GM18907 (cell line): ENCODE measurements around the gene BEAN1.
A peak's percentile ranks its signal among the peaks of the same experiment; 100 is the strongest.
"Not testable (repeated sequence)": the region's sequence is repeated elsewhere in the genome, so short reads cannot be mapped to it uniquely, and the experiment has no call there.

Experiments
- ATAC-seq: cut with Tn5 transposase; IDR thresholded peaks from one replicate; pipeline ENCODE4 v1.9.1; 2021; ENCODE audit warnings: mild to moderate bottlenecking, moderate library complexity; ENCODE audit not compliant: unreplicated experiment

BEAN1 gene

DNA sequence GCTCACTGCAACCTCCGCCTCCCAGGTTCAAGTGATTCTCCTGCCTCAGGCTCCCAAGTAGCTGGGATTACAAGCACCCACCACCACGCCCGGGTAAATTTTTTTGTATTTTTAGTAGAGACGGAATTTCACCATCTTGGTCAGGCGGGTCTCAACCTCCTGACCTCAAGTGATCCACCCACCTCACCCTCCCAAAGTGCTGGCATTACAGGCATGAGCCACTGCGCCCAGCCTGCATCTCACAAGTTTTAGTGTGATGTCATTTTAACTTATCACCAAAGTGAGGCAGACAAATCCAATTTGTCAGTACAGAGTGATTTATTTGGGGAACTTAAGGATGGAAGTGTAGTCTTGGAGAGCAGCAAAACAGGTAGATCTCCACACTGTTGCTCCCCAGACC lies 39.5 kb downstream of the BEAN1 start:
- not testable (repeated sequence) for ATAC-seq

DNA sequence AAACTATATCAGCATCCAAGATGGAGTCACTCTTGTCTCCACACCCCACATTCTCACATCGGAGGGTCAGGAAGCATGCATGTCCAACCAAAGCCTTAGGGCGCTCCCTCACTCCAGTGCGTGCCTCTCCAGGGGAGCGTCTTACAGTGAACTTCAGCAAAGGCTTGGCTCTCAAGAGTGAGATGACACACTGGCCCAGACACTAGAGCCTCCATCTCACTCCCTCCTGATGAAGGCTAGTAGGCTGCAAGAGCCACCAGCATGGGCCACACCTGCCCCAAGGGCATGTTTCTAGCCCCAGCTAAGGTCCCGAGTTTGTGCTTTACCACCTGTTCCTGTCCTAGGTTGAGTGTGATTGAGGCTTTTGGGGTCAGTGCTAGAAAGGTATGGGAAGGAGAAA lies 40.5 kb downstream of the BEAN1 start:
- no peak for ATAC-seq

DNA sequence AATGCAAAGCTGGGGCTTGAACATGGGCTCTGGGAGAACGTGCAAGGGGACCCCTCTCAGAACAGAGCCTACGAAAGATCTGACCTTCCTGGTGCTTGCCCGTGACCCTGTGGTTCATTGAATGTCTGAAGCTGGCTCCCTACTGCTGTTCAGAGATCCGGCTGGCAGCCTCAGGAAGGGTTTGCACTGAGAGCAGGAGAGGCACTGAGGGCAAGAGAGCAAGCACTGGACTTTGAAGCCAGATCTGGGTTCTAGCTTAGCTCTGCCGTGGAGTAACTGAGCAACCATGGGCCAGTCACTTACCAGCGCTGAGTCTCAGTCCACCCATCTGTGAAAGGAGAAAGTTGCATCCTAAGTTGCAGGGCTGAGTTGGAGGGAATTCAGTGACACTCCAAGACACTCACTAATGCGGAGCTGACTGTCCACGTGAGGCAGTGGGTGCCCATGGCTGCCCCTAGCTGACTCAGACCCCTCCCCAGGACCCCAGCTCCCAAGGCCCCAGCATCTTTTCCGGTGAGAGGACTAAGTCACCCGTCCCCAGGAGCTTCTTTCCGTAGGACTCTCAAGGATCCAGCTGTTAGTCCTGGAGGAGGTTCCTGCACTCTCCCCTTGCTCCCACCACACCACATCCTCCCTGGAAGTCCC lies 41.3 kb downstream of the BEAN1 start:
- ATAC-seq = no peak

DNA sequence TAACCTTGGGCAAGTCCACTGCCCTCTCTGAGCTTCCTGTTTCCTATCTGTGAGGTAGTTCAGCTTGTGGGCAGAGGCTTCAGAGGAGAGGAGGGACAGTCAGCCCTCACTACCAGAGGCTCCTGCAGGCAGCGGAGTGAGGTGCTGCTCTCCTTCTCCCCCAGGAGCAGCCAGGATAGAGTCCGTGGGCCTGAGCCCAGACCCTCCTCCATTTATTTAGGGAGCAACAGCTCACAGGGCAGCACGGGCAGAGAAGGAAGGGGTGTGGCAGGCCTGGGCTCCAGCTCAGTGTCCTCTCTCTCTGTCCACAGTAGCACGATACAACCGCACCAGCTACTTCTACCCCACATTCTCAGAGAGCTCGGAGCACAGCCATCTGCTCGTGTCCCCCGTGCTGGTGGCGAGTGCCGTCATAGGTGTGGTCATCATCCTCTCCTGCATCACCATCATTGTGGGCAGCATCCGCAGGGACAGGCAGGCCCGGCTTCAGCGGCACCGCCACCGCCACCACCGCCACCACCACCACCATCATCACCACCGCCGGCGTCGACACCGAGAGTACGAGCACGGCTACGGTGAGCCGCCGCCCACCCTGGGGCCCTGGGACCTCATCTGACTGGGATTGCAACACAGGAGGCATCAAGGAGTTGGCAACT lies 42.3 kb downstream of the BEAN1 start:
- ATAC-seq = no peak

DNA sequence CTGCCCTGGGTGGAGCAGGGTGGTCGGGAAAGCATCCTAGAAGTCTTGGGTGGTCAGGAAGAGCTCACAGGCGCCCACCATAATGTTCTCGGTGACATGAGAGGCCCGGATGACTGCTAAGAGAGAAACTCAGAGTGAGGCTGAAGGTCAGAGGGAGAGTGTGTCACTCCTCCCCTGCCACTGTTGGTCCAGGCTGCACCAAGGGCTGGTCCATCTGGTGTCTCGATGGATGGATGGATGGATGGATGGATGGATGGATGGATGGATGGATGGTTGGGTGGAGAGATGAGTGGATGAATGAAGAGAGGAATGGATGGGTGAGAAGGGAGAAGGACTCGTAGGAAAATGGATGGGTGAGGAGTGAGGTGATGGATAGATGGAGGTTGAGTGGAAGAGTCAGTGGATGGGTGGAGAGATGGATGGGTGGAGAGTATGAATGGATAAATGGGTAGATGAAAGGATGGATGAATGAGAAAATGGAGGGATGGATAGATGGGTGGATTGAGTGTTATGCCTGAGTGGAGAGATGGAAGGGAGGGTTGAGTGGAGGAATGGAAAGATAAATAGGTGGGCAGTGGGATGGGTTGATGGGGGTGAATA lies 43.0 kb downstream of the BEAN1 start:
- ATAC-seq = no peak

DNA sequence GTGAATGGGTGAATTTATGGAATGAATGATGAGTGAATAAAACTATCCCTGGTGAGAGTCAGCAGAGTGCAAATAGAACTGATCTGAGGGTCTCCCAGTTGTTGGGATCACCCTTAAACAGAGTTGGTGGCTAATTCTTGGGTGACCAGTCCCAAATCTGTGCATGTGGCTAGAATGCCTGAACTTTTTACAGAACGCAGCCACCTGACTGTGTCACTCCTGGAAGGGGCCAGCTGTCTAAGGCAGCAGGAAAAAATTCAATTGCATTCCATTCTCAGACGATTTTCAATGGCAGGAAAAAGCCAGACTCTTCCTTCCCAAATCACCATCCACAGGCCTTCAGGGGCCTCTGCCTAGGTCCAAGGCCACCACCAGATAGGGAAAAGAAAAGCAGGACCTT lies 43.5 kb downstream of the BEAN1 start:
- ATAC-seq = no peak

DNA sequence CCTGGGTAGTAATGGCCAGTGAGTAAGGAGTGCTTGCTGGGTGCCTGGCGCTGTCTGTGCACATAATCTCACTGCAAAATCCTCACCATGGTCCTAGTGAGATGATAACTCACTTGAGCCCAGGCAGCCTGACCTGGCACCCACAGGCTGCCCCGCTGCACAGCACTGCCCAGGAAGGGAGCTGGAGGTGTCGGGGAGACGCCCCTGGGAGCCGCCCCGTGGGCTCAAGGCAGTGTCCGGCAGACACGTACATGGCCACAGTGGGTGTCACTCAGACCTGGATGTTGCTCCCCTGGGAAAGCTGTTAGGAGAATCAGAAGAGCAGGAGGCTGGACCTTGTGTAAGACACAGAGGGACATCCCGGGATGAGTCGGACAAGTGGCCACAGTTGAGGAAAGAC lies 44.2 kb downstream of the BEAN1 start:
- ATAC-seq = no peak

DNA sequence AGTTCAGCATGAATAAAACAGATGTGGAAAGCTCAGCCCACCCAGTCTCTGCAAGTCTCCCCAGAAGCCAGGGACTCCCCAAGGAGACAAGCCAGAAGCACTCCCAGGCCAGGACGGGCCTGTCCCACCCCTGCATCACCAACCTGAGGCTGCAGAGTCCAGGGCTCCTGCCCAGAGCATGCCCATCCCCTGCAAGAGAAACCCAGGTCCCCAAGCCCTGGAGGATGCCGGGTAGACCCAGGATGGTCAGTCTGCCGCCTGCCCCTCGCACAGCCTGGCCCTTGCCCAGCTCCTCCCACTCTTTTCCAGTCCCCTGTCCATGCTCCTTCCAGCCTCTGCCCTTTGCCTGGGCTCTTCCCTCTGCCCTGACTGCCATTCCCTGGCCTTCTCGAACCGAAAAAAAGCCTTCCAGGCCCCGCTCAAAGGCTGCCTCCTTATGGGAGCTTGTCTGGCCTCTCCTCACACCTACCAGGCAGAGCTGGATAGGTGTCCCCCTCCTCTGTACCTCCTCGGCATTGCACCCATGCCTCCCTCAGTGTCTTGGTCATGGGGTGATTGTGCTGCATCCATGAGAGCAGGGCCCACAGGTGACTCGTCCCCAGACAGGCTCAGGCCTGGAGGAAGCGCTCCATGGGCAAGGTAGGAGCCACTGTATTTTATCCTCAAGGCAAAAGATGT lies 44.8 kb downstream of the BEAN1 start:
- no peak for ATAC-seq

DNA sequence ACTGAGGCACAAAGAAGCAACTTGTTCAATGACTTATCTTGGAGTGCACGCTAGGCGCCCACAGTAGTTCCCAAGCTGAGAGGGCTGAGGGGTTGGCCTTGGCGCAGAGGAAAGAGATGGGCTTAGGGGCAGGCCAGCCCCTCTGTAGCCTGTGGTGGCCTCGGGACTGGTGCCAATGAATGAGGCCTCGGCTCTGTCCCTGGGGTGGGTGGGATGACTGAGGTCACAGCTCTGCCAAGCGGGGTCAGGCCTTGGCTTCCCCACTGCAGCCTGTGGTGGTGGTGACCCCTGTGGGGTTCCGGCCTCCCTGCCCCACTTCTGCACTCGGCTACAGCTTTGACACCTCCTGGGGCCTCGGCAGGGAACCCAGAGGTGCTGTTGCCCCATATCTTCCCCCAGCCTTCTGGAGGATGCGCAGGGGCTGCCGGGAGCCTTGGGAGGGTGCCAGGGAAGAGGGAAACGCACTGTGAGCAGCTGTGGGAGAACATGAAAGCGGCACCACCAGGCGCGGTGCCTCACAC lies 46.0 kb downstream of the BEAN1 start:
- no peak for ATAC-seq

DNA sequence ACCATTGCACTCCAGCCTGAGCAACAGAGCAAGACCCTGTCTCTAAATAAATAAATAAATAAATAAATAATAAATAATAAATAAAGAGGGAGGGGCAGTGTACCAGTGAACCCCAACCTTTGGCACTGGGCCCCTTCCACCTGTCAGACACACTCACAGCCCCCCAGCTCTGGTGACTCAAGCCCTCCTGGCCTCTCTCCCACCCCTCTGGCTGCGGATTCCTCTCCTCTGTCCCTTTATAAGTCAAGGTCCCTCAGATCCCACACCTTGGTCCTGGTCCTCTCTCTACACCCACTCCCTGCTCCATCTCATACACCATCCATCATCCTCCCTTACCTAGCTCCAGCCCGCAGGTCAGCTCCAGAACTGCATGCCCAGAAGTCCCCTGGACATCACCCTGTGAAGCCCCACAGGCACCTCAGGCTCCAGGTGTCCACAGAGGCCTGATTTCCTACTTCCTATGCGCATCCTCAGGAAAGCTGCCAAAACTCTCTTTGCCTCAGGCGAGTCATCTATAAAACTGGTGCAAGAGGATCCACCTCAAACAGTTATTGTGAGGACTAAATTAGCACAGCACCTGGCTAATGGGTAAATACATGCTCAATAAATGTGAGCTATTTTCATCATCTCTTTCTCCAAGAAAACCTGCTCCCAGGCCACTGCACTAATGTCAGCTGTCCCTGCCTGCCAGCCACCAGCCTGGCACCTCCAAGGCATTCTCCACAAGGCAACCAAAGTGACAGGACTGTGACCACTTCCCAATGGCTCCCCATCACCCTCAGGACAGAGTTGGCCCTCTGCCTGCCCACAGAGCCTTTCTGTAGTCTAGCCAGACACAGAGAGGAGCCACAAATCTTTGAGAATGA lies 46.8 kb downstream of the BEAN1 start:
- no peak for ATAC-seq

DNA sequence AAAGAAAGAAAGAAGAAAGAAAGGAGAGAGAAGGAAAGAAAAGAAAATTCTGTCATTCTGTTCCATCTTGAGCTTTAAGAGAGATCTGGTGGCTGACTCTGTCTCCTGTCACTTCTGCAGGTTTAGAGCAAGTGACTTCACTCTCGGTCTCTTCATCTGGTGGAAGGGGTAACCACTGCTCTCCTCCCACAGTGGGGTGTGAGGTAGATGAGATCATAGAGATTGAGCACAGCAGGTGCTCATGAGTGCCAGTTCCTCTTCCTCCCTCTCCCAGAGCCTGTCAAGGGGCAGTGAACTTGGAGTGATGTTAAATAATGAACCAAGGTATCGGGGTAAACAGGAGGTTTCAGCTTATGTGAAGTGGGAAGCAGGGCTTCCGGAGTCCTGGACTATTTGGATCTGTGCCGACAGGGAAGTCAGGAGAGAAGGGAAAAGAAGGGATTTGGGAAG lies 47.7 kb downstream of the BEAN1 start:
- peak; percentile 94 for ATAC-seq

DNA sequence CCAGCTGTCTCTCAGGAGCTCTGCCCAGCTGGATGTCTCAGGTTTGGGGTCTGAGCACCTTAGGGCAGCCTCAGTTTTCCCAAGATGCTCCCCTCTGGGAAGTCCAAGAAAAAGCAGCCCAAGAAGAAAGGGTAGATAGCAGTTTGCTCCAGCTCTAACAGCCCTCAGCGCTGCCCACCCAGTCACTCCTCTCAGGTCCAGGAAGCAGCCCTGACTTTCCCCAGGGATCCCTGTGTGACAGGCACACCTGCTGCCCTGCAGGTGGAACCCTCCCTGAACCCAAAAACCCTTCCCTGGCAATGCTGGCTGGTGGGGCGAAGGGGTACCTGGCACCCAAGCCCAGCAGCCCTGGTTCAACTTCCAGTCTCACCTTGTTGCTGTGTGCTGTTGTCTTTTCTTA lies 48.1 kb downstream of the BEAN1 start:
- no peak for ATAC-seq

DNA sequence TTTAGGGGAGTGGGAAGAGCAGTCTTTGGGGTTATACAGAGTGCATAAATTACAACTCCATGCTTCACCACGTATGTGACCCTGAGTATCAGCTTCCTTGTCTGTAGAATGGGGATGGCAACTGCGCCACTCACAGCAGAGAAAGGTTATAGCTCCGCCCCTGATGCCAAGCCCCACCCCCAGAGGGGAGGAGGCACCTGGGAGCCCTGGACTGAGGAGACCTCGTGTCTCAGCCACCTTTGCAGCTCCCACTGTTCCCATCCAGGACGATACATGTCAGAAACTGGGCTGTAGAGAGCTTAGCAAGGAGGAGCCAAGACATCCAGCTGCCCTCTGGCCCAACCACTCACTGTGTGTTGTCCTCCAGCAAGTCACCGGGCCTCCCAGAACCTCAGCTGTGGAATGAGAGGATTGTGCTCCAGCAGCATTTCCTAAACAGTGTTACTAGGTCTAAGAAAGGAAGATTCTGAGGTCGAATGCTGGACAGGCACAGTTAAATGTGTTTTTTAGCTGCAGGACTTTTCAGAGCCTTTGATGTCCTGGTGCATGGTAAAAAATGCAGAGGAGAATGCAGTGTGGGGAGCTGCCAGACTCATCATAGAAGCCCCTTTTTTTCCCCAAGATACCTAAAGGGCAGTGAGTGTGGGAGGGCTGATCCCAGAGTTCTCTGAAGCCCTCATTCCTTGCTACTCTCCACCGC lies 49.4 kb downstream of the BEAN1 start:
- ATAC-seq = no peak

DNA sequence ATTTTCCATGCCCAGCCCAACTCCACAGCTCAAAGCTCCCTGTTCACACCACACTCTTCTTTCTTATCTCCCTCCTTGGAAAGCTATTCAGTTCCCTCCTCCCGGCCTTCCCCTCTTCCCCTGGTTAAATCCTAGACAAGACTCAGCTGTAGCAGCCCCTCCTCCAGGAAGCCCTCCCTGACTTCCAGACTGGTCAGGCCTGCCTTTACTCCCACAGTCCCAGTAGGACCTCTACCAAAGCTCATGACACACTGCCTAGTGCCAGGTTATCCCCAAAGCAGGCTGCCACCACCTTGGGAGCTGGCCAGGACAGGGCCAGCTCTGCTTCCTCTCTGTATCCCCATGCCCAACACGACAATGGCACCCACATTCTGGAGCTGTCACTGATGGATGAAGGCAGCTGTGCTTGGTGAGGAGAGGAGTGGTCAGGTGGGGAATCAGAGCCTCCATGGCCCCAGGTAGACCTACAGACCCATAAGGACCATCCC lies 50.0 kb downstream of the BEAN1 start:
- ATAC-seq = no peak

DNA sequence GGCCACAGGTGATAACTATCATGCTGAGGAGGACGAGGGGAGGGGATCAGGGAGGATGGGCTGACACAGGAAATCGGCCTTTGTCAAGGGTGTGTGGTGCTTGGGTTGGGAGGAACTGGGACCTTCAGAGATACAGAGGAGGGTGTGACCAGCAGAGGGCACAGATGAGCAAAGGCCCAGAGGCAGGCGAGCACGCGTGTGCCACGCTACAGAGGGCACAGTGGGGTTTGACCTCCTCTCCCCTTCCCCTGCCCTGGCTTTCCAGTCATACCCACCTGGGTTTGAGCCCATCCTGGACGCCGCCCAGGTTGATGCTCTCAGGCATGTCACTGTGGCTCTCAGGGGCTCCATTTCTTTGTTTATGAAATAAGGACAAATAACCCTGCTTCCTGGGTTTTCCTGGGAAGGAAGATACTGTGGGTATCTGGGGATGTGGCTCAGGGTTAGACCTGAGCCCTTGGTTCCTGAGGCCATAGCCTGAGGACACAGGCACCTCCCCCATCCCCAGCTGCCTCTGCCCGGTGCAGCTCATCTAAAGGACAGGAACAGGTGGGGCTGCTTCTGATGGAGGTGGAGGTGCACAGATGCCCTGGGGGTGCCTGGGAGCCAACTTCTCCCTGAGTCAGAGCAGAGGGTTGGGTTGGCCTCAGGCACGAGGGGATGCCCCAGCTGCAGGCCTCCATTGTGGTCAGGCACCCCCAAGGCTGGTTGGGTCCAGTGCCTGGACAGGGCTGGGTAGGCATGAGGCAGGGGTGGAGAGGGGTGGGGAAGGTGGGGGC lies 51.8 kb downstream of the BEAN1 start:
- peak; percentile 70 for ATAC-seq

DNA sequence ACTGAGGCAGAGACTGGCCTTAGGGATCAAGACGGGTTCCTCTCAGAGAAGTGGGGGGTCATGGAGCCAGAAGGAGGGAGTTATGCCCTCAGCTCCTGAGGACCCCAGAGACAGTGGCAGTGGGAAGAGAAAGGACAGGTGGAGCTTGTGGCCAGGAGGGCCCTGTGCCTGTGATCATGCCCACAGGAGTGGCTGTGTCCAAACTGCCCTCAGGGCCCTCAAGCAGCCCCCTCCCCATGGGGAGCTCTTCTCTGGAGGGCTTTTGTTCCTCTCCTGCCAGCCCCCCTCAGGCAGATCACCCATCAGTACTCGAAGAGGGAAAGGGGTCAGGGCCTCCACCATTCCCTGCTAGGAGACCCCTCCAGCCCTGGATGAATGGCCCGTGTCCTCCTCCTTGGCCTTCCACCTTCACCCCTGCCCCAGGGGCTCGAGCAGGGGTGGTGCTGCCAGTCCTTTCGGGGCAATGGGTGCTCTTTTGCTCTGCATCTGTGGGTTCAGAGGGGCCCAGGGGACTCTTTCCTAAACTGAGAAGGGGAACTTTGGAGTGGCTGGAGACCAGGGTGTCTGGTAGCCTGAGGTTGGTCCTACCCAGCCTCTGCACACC lies 52.7 kb downstream of the BEAN1 start:
- ATAC-seq = no peak

DNA sequence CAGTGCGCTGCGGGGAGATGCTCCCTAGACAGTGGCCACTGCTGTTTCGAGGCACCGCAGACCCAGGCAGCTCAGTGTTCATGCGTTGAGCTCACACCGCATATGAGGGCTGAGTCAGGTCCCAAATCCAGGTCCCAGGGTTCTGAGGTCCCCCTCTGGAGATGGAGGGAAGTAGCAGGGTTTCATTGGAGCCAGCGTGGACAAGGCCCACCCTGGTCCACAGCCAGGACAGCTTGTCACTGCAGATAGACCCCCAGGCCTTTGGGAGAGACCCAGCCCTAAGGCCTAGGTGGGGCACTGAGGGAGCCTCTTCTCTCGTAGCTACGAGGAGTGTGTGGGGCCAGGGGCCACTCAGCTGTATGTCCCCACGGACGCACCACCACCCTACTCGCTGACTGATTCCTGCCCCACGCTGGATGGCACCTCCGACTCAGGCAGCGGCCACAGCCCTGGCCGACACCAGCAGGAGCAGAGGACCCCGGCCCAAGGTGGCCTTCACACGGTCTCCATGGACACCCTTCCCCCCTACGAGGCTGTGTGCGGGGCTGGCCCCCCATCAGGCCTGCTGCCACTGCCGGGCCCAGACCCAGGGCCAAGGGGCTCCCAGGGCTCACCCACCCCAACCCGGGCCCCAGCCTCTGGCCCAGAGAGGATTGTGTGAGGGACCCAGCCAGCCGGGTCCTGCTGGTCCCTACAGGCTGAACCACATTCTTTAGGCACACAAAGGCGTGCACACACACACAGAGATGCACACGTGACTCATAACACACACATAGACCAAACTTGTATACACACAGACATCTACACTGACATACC lies 53.4 kb downstream of the BEAN1 start:
- ATAC-seq = no peak
